K562 (cell line): Measurements from ENCODE around the gene SKIC8. TPM values are rescaled to one million over a fixed set of nuclear protein-coding genes. Genes with fewer than 3 reads are reported as not detected.

ENCODE experiments used
- BRD4 ChIP-seq: fragments of 200-600 bp; sonication (generic); IDR thresholded peaks from 2 replicates; pipeline ENCODE4 v1.6.1; 2017; ENCODE audit warnings: inconsistent platforms
- KDM4B ChIP-seq, 2 experiments: fragments of 450-650 bp in 1 of 2; sonication (generic) in 1 of 2; IDR thresholded peaks; 2 replicates each; pipeline ENCODE4 v1.6.1; 2016 to 2017; ENCODE audit warnings: borderline replicate concordance in 2 of 2, antibody characterized with exemption in 1 of 2, low read depth in 1 of 2, mild to moderate bottlenecking in 1 of 2
- MYC ChIP-seq, 2 experiments: fragments of 250-450 bp in 1 of 2; sonication (Bioruptor Pico) in 1 of 2; IDR thresholded peaks; 2 replicates each; pipeline versions ENCODE4 v1.5.1 to v1.6.1; 2012 to 2021; ENCODE audit warnings: low read depth in 2 of 2, borderline replicate concordance in 1 of 2, improper control_type of control experiment in 1 of 2, low read length in 1 of 2, mild to moderate bottlenecking in 1 of 2, moderate library complexity in 1 of 2
- NR4A1 ChIP-seq, 2 experiments: fragments of 250-450 bp in 1 of 2; fragments of 450-650 bp in 1 of 2; sonication (Bioruptor Pico) in 1 of 2; IDR thresholded peaks; 2 replicates each; pipeline versions ENCODE4 v1.4.0 to v1.6.1; 2016 to 2020; ENCODE audit warnings: mild to moderate bottlenecking in 2 of 2, missing compliant biosample characterization in 1 of 2, missing genetic modification characterization in 1 of 2, moderate library complexity in 1 of 2
- polyA plus RNA-seq, 8 experiments: library from polyadenylated mRNA; depleted of rRNA in 4 of 8; stranded (reverse) in 5 of 8; unstranded in 3 of 8; fragments of >200 nt; fragmentation: Nextera tagmentation in 2 of 8; fragmentation: Illumina TruSeq in 1 of 8; extraction: Ambion mirVana in 2 of 8; extraction: Trizol in 1 of 8; gene quantifications; 2 replicates each; pipeline versions ENCODE4 v1.2.1 to v1.2.3, GENCODE V29; 2011 to 2014; ENCODE audit warnings: inconsistent platforms in 1 of 8, missing spikeins in 1 of 8
- total RNA-seq, 7 experiments: library from RNA; depleted of rRNA in 6 of 7; stranded (reverse); fragments of >200 nt in 6 of 7; fragmentation: Illumina TruSeq in 2 of 7; extraction: Trizol in 2 of 7; gene quantifications; 2 replicates each; pipeline versions ENCODE4 v1.2.1 to v1.2.3, GENCODE V29; 2011 to 2021; ENCODE audit warnings: low replicate concordance in 1 of 7
- TF ChIP-seq, protein P1 (sequence below): sonication (generic); formaldehyde crosslinking; IDR thresholded peaks from 2 replicates; pipeline ENCODE4 v1.8.0; 2023; ENCODE audit warnings: missing genetic modification reagents, mild to moderate bottlenecking, borderline replicate concordance
- TF ChIP-seq, protein P2 (sequence below): fragments of 450-650 bp; IDR thresholded peaks from 2 replicates; pipeline ENCODE4 v1.6.1; 2016; ENCODE audit warnings: mild to moderate bottlenecking
- TF ChIP-seq, protein P3 (sequence below): fragments of 250-450 bp; sonication (Bioruptor Pico); IDR thresholded peaks from 2 replicates; pipeline ENCODE4 v1.5.0; 2021; ENCODE audit warnings: mild to moderate bottlenecking, borderline replicate concordance
- TF ChIP-seq, protein P4 (sequence below): fragments of 250-450 bp; sonication (Bioruptor Pico); IDR thresholded peaks from 2 replicates; pipeline ENCODE4 v1.5.0; 2020; ENCODE audit warnings: mild to moderate bottlenecking, borderline replicate concordance
- TF ChIP-seq, protein P5 (sequence below): fragments of 250-450 bp; sonication (Bioruptor Pico); IDR thresholded peaks from 2 replicates; pipeline ENCODE4 v1.8.0; 2021; ENCODE audit warnings: mild to moderate bottlenecking, moderate library complexity

The SKIC8 gene
- total and polyA plus RNA-seq, 9 of the 15 experiments (the other 6 are each of a cell fraction or from before 2014, with no cell fraction given) = 79.5 to 389 (median 146) TPM

GRCh38 chr15:78299101-78299930 lies at the start of gene SKIC8 (continued):
- TF ChIP-seq, protein P1, sequence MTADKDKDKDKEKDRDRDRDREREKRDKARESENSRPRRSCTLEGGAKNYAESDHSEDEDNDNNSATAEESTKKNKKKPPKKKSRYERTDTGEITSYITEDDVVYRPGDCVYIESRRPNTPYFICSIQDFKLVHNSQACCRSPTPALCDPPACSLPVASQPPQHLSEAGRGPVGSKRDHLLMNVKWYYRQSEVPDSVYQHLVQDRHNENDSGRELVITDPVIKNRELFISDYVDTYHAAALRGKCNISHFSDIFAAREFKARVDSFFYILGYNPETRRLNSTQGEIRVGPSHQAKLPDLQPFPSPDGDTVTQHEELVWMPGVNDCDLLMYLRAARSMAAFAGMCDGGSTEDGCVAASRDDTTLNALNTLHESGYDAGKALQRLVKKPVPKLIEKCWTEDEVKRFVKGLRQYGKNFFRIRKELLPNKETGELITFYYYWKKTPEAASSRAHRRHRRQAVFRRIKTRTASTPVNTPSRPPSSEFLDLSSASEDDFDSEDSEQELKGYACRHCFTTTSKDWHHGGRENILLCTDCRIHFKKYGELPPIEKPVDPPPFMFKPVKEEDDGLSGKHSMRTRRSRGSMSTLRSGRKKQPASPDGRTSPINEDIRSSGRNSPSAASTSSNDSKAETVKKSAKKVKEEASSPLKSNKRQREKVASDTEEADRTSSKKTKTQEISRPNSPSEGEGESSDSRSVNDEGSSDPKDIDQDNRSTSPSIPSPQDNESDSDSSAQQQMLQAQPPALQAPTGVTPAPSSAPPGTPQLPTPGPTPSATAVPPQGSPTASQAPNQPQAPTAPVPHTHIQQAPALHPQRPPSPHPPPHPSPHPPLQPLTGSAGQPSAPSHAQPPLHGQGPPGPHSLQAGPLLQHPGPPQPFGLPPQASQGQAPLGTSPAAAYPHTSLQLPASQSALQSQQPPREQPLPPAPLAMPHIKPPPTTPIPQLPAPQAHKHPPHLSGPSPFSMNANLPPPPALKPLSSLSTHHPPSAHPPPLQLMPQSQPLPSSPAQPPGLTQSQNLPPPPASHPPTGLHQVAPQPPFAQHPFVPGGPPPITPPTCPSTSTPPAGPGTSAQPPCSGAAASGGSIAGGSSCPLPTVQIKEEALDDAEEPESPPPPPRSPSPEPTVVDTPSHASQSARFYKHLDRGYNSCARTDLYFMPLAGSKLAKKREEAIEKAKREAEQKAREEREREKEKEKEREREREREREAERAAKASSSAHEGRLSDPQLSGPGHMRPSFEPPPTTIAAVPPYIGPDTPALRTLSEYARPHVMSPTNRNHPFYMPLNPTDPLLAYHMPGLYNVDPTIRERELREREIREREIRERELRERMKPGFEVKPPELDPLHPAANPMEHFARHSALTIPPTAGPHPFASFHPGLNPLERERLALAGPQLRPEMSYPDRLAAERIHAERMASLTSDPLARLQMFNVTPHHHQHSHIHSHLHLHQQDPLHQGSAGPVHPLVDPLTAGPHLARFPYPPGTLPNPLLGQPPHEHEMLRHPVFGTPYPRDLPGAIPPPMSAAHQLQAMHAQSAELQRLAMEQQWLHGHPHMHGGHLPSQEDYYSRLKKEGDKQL (CRISPR knock-in tag) = no peak
- TF ChIP-seq MYC (IDR thresholded peaks at IDR 0.05; ENCODE audit: low read depth, low read length) (peak; percentile 77), MYC (CRISPR knock-in tag; IDR thresholded peaks at IDR 0.05; ENCODE audit: borderline replicate concordance, low read depth) (peak; percentile 70; the same call in 1 of the 2 replicates), BRD4 (no peak; the same call in 1 of the 2 replicates), NR4A1 (CRISPR knock-in tag; IDR thresholded peaks at IDR 0.05) (0 out of 2 replicates have a peak, but pooled peaks have one; percentile 8), NR4A1 (tag; IDR thresholded peaks at IDR 0.05) (no peak), KDM4B (IDR thresholded peaks at IDR 0.05; ENCODE audit: borderline replicate concordance in 2 of 2, low read depth in 1 of 2) (no peak)
- TF ChIP-seq, protein P2, sequence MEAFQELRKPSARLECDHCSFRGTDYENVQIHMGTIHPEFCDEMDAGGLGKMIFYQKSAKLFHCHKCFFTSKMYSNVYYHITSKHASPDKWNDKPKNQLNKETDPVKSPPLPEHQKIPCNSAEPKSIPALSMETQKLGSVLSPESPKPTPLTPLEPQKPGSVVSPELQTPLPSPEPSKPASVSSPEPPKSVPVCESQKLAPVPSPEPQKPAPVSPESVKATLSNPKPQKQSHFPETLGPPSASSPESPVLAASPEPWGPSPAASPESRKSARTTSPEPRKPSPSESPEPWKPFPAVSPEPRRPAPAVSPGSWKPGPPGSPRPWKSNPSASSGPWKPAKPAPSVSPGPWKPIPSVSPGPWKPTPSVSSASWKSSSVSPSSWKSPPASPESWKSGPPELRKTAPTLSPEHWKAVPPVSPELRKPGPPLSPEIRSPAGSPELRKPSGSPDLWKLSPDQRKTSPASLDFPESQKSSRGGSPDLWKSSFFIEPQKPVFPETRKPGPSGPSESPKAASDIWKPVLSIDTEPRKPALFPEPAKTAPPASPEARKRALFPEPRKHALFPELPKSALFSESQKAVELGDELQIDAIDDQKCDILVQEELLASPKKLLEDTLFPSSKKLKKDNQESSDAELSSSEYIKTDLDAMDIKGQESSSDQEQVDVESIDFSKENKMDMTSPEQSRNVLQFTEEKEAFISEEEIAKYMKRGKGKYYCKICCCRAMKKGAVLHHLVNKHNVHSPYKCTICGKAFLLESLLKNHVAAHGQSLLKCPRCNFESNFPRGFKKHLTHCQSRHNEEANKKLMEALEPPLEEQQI = no peak
- TF ChIP-seq, protein P3, sequence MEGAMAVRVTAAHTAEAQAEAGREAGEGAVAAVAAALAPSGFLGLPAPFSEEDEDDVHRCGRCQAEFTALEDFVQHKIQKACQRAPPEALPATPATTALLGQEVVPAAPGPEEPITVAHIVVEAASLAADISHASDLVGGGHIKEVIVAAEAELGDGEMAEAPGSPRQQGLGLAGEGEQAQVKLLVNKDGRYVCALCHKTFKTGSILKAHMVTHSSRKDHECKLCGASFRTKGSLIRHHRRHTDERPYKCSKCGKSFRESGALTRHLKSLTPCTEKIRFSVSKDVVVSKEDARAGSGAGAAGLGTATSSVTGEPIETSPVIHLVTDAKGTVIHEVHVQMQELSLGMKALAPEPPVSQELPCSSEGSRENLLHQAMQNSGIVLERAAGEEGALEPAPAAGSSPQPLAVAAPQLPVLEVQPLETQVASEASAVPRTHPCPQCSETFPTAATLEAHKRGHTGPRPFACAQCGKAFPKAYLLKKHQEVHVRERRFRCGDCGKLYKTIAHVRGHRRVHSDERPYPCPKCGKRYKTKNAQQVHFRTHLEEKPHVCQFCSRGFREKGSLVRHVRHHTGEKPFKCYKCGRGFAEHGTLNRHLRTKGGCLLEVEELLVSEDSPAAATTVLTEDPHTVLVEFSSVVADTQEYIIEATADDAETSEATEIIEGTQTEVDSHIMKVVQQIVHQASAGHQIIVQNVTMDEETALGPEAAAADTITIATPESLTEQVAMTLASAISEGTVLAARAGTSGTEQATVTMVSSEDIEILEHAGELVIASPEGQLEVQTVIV (CRISPR knock-in tag) = no peak
- TF ChIP-seq, protein P4, sequence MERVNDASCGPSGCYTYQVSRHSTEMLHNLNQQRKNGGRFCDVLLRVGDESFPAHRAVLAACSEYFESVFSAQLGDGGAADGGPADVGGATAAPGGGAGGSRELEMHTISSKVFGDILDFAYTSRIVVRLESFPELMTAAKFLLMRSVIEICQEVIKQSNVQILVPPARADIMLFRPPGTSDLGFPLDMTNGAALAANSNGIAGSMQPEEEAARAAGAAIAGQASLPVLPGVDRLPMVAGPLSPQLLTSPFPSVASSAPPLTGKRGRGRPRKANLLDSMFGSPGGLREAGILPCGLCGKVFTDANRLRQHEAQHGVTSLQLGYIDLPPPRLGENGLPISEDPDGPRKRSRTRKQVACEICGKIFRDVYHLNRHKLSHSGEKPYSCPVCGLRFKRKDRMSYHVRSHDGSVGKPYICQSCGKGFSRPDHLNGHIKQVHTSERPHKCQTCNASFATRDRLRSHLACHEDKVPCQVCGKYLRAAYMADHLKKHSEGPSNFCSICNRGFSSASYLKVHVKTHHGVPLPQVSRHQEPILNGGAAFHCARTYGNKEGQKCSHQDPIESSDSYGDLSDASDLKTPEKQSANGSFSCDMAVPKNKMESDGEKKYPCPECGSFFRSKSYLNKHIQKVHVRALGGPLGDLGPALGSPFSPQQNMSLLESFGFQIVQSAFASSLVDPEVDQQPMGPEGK (CRISPR knock-in tag) = no peak
- TF ChIP-seq, protein P5, sequence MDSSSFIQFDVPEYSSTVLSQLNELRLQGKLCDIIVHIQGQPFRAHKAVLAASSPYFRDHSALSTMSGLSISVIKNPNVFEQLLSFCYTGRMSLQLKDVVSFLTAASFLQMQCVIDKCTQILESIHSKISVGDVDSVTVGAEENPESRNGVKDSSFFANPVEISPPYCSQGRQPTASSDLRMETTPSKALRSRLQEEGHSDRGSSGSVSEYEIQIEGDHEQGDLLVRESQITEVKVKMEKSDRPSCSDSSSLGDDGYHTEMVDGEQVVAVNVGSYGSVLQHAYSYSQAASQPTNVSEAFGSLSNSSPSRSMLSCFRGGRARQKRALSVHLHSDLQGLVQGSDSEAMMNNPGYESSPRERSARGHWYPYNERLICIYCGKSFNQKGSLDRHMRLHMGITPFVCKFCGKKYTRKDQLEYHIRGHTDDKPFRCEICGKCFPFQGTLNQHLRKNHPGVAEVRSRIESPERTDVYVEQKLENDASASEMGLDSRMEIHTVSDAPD = no peak
